ENCODE results near the gene HIBADH. TPM values are rescaled to one million over a fixed set of nuclear protein-coding genes. Genes with fewer than 3 reads are reported as not detected.

Gene HIBADH
- total RNA-seq, 2 experiments from 2014 or later = 19.2 to 24.0 TPM

DNA sequence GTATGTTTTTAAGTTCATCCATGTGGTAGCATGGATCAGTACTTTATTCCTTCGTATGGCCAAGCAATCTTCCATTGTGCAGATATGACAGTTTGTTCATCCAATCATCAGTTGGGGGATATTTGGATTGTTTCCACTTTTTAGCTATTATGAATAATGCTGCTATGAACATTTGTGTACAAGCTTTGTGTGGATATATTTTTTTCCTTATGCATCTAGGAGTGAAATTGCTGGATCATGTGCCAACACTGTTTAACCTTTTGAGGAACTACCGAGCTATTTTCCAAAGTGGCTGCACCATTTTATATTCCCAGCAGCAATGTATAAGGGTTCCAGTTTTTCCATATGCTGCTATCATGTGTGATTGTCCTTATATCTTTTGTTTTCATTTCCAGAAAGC, 140.1 kb downstream of the HIBADH start:
- no peak for TF ChIP-seq EZH2phosphoT487 (IDR thresholded peaks at IDR 0.05; ENCODE audit: borderline replicate concordance, low read depth, low read length)
- TF ChIP-seq, protein P1, sequence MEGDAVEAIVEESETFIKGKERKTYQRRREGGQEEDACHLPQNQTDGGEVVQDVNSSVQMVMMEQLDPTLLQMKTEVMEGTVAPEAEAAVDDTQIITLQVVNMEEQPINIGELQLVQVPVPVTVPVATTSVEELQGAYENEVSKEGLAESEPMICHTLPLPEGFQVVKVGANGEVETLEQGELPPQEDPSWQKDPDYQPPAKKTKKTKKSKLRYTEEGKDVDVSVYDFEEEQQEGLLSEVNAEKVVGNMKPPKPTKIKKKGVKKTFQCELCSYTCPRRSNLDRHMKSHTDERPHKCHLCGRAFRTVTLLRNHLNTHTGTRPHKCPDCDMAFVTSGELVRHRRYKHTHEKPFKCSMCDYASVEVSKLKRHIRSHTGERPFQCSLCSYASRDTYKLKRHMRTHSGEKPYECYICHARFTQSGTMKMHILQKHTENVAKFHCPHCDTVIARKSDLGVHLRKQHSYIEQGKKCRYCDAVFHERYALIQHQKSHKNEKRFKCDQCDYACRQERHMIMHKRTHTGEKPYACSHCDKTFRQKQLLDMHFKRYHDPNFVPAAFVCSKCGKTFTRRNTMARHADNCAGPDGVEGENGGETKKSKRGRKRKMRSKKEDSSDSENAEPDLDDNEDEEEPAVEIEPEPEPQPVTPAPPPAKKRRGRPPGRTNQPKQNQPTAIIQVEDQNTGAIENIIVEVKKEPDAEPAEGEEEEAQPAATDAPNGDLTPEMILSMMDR (conservative IDR thresholded peaks at IDR 0.05; ENCODE audit: low read length) = no peak
- H3K4me3 ChIP-seq (ENCODE audit: low read depth, low read length, poor library complexity, severe bottlenecking) = no peak overlapping the region
- intact Hi-C loops (cut with micrococcal nuclease; ENCODE audit: unreplicated experiment) = no loop called here
- no peaks in the 10 kb centered on the region for H4K20me1 ChIP-seq (ENCODE audit: insufficient read depth, low read length)
- H3K36me3 ChIP-seq (ENCODE audit: insufficient read depth, low read length) = 0 out of 2 replicates have a peak, but pooled peaks cover 6% of the 10 kb centered on the region
- DNase-seq (ENCODE audit: low spot score) = no peak
- no peak overlapping the region for H2AFZ ChIP-seq (ENCODE audit: low read length)
- POLR2A ChIA-PET = interaction anchor here (0.8 kb wide), 1 partner anchor 107 kb away, joined by 3 read pairs; no protein-coding TSS in a partner anchor
- H3K9me2 ChIP-seq (ENCODE audit: insufficient read depth, low read length) = no peaks in the 10 kb centered on the region
- H3K4me2 ChIP-seq (ENCODE audit: low read length) = no peak overlapping the region
- CTCF ChIA-PET (ENCODE audit: unreplicated experiment) = no interaction called here
- H3K27ac ChIP-seq (ENCODE audit: low read depth, low read length, poor library complexity, severe bottlenecking) = no peak overlapping the region
- no TSS peak for BruUV-seq (replicated peaks)
- H3K79me2 ChIP-seq (ENCODE audit: insufficient read depth, low read depth, low read length) = no peaks in the 10 kb centered on the region
- H3K4me1 ChIP-seq (ENCODE audit: insufficient read depth, low read length, poor library complexity, severe bottlenecking) = no peaks in the 10 kb centered on the region
- no peaks in the 10 kb centered on the region for H3K9me3 ChIP-seq (ENCODE audit: low read length)

DNA sequence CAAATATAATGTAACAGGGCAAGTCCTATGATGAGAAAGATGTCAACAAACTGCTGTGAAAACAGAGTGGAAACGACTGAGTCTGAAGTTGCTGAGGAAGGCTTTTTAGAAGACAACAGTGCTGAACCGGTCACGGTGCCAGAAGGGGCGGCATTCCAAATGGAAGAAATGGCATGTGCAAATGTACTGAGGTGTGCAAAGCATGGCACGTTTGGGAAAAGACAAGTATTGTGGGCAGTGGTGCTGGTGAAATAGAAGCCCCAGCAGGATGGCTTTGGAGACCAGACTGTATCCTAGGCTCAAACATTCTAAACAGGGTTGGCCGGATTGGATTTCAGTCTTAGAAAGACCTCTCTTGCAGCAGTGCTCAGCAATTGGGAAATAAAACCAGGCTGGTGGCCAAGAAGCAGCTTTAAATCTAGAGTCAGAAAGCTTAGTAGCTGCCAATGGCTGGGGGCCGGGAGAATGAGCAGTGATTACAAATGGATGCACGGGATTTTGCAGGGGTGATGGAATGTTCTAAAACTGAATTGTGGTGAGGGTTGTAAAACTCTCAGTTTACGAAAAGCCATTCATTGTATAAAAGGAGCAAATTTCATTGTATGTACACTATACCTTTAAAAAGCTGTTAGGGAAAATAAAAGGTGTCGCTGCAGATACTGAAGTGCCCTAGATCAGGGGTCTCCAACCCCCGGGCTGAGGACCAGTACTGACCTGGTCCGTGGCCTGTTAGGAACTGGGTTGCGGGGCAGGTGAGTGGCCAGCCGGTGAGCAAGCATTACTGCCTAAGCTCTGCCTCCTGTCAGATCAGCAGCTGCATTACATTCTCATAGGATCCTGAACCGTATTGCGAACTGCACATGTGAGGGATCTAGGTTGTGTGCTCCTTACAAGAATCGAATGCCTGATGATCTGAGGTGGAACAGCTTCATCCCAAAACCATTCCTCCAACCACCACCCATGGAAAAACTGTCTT, 141.6 kb downstream of the HIBADH start:
- Histone ChIP-seq H3K36me3 (ENCODE audit: insufficient read depth, low read length) (0 out of 2 replicates have a peak, but pooled peaks cover 6% of the 10 kb centered on the region), H2AFZ (ENCODE audit: low read length) (no peak overlapping the region), H3K4me3 (ENCODE audit: low read depth, low read length, poor library complexity, severe bottlenecking) (no peak overlapping the region), H3K4me2 (ENCODE audit: low read length) (no peak overlapping the region), H3K9me2 (ENCODE audit: insufficient read depth, low read length) (no peaks in the 10 kb centered on the region), H3K9me3 (ENCODE audit: low read length) (no peaks in the 10 kb centered on the region), H3K79me2 (ENCODE audit: insufficient read depth, low read depth, low read length) (no peaks in the 10 kb centered on the region), H4K20me1 (ENCODE audit: insufficient read depth, low read length) (no peaks in the 10 kb centered on the region), H3K27ac (ENCODE audit: low read depth, low read length, poor library complexity, severe bottlenecking) (no peak overlapping the region), H3K4me1 (ENCODE audit: insufficient read depth, low read length, poor library complexity, severe bottlenecking) (no peaks in the 10 kb centered on the region)
- intact Hi-C loops (cut with micrococcal nuclease; ENCODE audit: unreplicated experiment) = no loop called here
- BruUV-seq (replicated peaks) = no TSS peak
- TF ChIP-seq, protein P1 (conservative IDR thresholded peaks at IDR 0.05; ENCODE audit: low read length) = no peak
- no peak for TF ChIP-seq EZH2phosphoT487 (IDR thresholded peaks at IDR 0.05; ENCODE audit: borderline replicate concordance, low read depth, low read length)
- CTCF ChIA-PET (ENCODE audit: unreplicated experiment) = no interaction called here
- POLR2A ChIA-PET = interaction anchor here (0.7 to 0.8 kb wide), 2 partner anchors 10 to 173 kb away, joined by 3 to 4 read pairs; no protein-coding TSS in a partner anchor
- DNase-seq (ENCODE audit: low spot score) = no peak
